Cardiac muscle cell (in vitro differentiated cells and primary cell): ENCODE measurements around the gene ATXN10. TPM values are rescaled to one million over a fixed set of nuclear protein-coding genes. Genes with fewer than 3 reads are reported as not detected.
"Not testable (repeated sequence)": the region's sequence is repeated elsewhere in the genome, so short reads cannot be mapped to it uniquely, and the experiment has no call there.

Experiments used
- DNase-seq, 2 donors: peaks; one replicate each; pipeline versions ENCODE4 v3.0.0 to v3.0.0-alpha.2; 2010 to 2017; ENCODE audit warnings: low read depth in 1 of 2, low spot score in 1 of 2
- H3K27ac ChIP-seq: fragments of 200-600 bp; sonication (generic); 2 replicates; pipeline ENCODE4 v1.5.1; 2016
- H3K27me3 ChIP-seq: fragments of 200-600 bp; sonication (generic); 2 replicates; pipeline ENCODE4 v1.6.0; 2016; ENCODE audit warnings: control low read depth
- H3K36me3 ChIP-seq: fragments of 200-600 bp; sonication (generic); 2 replicates; pipeline ENCODE4 v1.5.1; 2016; ENCODE audit warnings: control low read depth
- H3K4me1 ChIP-seq: fragments of 200-600 bp; sonication (generic); 2 replicates; pipeline ENCODE4 v1.8.1; 2017; ENCODE audit warnings: low read depth, mild to moderate bottlenecking, mixed run types
- H3K4me3 ChIP-seq: fragments of 200-600 bp; sonication (generic); 2 replicates; pipeline ENCODE4 v1.5.1; 2016; ENCODE audit warnings: mild to moderate bottlenecking
- H3K9me3 ChIP-seq: fragments of 200-600 bp; sonication (generic); 2 replicates; pipeline ENCODE4 v1.5.1; 2017; ENCODE audit warnings: low read depth, mild to moderate bottlenecking, control low read depth
- CTCF ChIP-seq: IDR thresholded peaks from 2 replicates; pipeline ENCODE4 v1.5.1; 2012; ENCODE audit warnings: low read depth, mild to moderate bottlenecking, low read length
- polyA plus RNA-seq: library from polyadenylated mRNA; unstranded; fragments of >200 nt; fragmentation: Nextera tagmentation; extraction: Ambion mirVana; gene quantifications from 2 replicates; pipeline ENCODE4 v1.2.1, GENCODE V29; 2016
- total RNA-seq: library from RNA; depleted of rRNA; stranded (reverse); fragments of >200 nt; gene quantifications from 2 replicates; pipeline ENCODE4 v1.2.3, GENCODE V29; 2016

The ATXN10 gene
- total and polyA plus RNA-seq, 2 experiments from 2014 or later = 67.3 to 279 TPM

- no peaks in the 10 kb centered on the region for H3K36me3 ChIP-seq
- no peak overlapping the region for H3K27ac ChIP-seq
- H3K4me1 ChIP-seq = peaks cover 14% of the 10 kb centered on the region
- TF ChIP-seq CTCF = no peak
- no peak for DNase-seq
- H3K27me3 ChIP-seq = no peaks in the 10 kb centered on the region
- no peaks in the 10 kb centered on the region for H3K9me3 ChIP-seq
- H3K4me3 ChIP-seq = no peak overlapping the region
Observed at GRCh38 chr22:45788522-45788921, 116.9 kb downstream of the ATXN10 start.

- Histone ChIP-seq H3K27ac (no peak overlapping the region), H3K4me3 (no peak overlapping the region), H3K36me3 (no peaks in the 10 kb centered on the region), H3K4me1 (no peaks in the 10 kb centered on the region), H3K9me3 (peaks cover 2% of the 10 kb centered on the region), H3K27me3 (no peaks in the 10 kb centered on the region)
- DNase-seq = no peak
- no peak for TF ChIP-seq CTCF
Observed at GRCh38 chr22:45790401-45790800, 118.8 kb downstream of the ATXN10 start.

DNA sequence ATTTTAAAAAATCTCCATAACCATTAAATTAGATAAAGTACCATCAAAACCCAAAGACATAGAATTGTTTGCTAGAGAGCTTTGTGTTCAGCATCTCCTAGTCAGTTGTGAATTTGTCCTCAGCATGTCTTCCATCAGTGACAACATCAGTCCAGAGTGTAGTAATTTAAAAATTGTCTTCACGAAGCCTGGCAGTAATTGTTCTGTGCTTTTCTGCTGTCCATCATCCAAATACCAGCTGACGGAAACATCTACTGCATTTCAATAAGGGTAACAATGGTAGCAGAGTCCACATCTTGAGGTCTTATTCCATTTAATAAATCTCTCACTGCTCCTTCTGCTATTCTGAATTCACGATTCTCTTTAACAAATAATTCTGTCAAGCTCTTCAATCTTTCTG is 121.5 kb downstream of the ATXN10 start:
- H3K4me1 ChIP-seq = no peaks in the 10 kb centered on the region
- H3K27me3 ChIP-seq = no peaks in the 10 kb centered on the region
- peaks cover 8% of the 10 kb centered on the region for H3K9me3 ChIP-seq
- no peak overlapping the region for H3K4me3 ChIP-seq
- no peak for TF ChIP-seq CTCF
- no peak for DNase-seq
- peaks cover 3% of the 10 kb centered on the region for H3K36me3 ChIP-seq
- no peak overlapping the region for H3K27ac ChIP-seq

GRCh38 chr22:45793892-45794291 is 122.3 kb downstream of the ATXN10 start:
- H3K9me3 ChIP-seq = peaks cover 8% of the 10 kb centered on the region
- no peak for TF ChIP-seq CTCF
- no peak overlapping the region for H3K27ac ChIP-seq
- no peaks in the 10 kb centered on the region for H3K27me3 ChIP-seq
- no peak overlapping the region for H3K4me3 ChIP-seq
- DNase-seq = no peak
- H3K36me3 ChIP-seq = peaks cover 7% of the 10 kb centered on the region
- H3K4me1 ChIP-seq = no peaks in the 10 kb centered on the region

- not testable (repeated sequence) for H3K9me3 ChIP-seq, H3K4me1 ChIP-seq, H3K27me3 ChIP-seq, DNase-seq, H3K4me3 ChIP-seq, H3K36me3 ChIP-seq, H3K27ac ChIP-seq
Observed at GRCh38 chr22:45796009-45796408, 124.4 kb downstream of the ATXN10 start.

DNA sequence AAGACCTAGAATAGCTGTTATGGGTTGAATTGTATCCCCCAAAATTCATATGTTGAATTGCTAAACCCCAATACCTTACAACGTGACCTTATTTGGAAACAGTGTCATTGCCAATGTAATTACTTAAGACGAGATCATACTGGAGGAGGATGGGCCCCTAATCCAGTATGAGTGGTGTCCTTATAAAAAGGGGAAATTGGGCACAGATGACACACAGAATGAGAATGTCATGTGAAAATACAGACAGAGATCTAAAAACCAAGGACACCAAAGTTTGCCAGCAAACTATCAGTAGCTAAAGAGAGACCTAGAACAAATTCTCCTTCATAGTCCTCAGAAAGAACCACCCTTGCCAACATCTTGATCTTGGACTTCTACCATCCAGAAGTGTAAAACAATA is 127.7 kb downstream of the ATXN10 start:
- Histone ChIP-seq H3K27me3 (no peaks in the 10 kb centered on the region), H3K36me3 (peaks cover 7% of the 10 kb centered on the region), H3K4me3 (no peak overlapping the region), H3K9me3 (peaks cover 8% of the 10 kb centered on the region), H3K27ac (no peak overlapping the region), H3K4me1 (no peaks in the 10 kb centered on the region)
- no peak for DNase-seq
- TF ChIP-seq CTCF = no peak
